HFFc6 (cell line): ENCODE measurements around the gene HES3. TPM values are rescaled to one million over a fixed set of nuclear protein-coding genes. Genes with fewer than 3 reads are reported as not detected.

ENCODE experiments used
- DNase-seq: peaks from one replicate; pipeline ENCODE4 v3.0.0-alpha.2; 2018
- H3K27ac Mint-ChIP-seq: 2 replicates; pipeline ENCODE4 v1.8.0; 2020; ENCODE audit warnings: mild to moderate bottlenecking, mixed read lengths
- H3K27me3 Mint-ChIP-seq: 2 replicates; pipeline ENCODE4 v1.8.0; 2021; ENCODE audit warnings: mild to moderate bottlenecking, moderate library complexity, mixed read lengths; ENCODE audit not compliant: insufficient read depth
- H3K36me3 Mint-ChIP-seq: 2 replicates; pipeline ENCODE4 v1.8.0; 2021; ENCODE audit warnings: low read depth, mixed read lengths
- H3K4me1 Mint-ChIP-seq: 2 replicates; pipeline ENCODE4 v1.8.0; 2020; ENCODE audit warnings: low read depth, mixed read lengths
- H3K4me3 Mint-ChIP-seq: 2 replicates; pipeline ENCODE4 v1.8.0; 2020; ENCODE audit warnings: mild to moderate bottlenecking, moderate library complexity, mixed read lengths
- H3K9me3 Mint-ChIP-seq: 2 replicates; pipeline ENCODE4 v1.8.0; 2020; ENCODE audit warnings: mild to moderate bottlenecking, mixed read lengths
- CTCF ChIP-seq: fragments of 200-600 bp; sonication (generic); IDR thresholded peaks from 2 replicates; pipeline ENCODE4 v1.5.0; 2021; ENCODE audit warnings: antibody characterized with exemption, mild to moderate bottlenecking
- total RNA-seq, 6 experiments: library from RNA; stranded (reverse); fragmentation: NEBNext Ultra II Directional; extraction: Animal tissue kit (Norgen Biotek cat#: 25700); gene quantifications; 2 replicates in 1 of 6; 3 replicates in 5 of 6; pipeline ENCODE4 v1.2.3, GENCODE V29; 2021

HES3 gene
- total RNA-seq, 6 experiments from 2014 or later: not detected

GRCh38 chr1:6202256-6202655, 41.7 kb upstream of the HES3 start:
- no peak for TF ChIP-seq CTCF

DNA sequence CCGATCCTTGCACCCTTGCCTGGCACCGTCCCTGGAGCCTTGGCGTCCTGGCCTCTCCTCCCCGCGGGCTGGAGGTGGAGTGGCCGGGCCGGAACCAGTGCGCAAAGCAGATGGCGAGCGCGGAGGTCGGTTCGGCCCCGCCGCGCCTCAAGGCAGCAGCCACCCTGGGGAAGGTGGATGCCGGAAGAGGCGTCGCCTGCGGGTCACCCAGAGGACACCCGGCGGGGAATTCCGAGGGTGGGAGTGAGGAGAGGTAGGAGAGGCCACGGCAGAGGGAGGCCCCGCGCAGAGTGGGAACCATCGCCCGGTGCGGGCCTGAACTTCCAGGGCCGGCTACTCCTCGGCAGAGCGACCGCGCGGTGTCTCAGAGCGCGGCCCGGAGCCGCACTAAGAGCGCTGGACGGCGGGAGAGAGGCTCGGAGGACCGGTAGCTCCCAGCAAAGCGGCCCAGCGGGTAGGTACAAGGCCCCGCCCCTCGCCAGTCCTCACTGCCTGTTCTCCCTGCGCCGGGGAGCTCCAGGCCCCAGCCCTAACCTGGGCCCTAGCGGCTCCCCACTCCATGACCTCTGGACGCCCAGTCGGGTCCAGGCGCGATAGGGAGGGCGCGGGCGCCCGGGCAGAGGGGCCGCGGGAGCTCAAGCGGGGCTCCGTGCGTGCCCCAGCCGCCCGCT, 38.0 kb upstream of the HES3 start, which contains the start of gene RNF207:
TSS of gene RNF207 (plus strand) at position 271 of the 671 bp plus-strand sequence. CDS start 417 bp downstream, outside the sequence.
- Mint-ChIP-seq H3K27ac (no peak within 1 kb of the TSS), H3K4me1 (no peaks in the 10 kb centered on the region), H3K9me3 (no peaks in the 10 kb centered on the region), H3K4me3 (peak within 1 kb of the TSS; percentile 56), H3K36me3 (no peaks in the 10 kb centered on the region), H3K27me3 (peaks cover 4% of the 10 kb centered on the region)
- TF ChIP-seq CTCF: no peak
- peak; percentile 48 for DNase-seq

More at GRCh38 chr1:6202256-6202655, 41.7 kb upstream of the HES3 start:
- Mint-ChIP-seq H3K36me3 (peaks cover 16% of the 10 kb centered on the region), H3K4me1 (peaks cover 28% of the 10 kb centered on the region), H3K4me3 (no peak overlapping the region), H3K27me3 (peaks cover 4% of the 10 kb centered on the region), H3K27ac (no peak overlapping the region), H3K9me3 (no peaks in the 10 kb centered on the region)
- DNase-seq: no peak

GRCh38 chr1:6206520-6206855, 37.5 kb upstream of the HES3 start:
- no peak for DNase-seq
- Mint-ChIP-seq H3K27ac (no peak overlapping the region), H3K36me3 (no peaks in the 10 kb centered on the region), H3K27me3 (peaks cover 2% of the 10 kb centered on the region), H3K4me3 (peak overlapping the region; percentile 46), H3K9me3 (no peaks in the 10 kb centered on the region), H3K4me1 (no peaks in the 10 kb centered on the region)
- no peak for TF ChIP-seq CTCF

DNA sequence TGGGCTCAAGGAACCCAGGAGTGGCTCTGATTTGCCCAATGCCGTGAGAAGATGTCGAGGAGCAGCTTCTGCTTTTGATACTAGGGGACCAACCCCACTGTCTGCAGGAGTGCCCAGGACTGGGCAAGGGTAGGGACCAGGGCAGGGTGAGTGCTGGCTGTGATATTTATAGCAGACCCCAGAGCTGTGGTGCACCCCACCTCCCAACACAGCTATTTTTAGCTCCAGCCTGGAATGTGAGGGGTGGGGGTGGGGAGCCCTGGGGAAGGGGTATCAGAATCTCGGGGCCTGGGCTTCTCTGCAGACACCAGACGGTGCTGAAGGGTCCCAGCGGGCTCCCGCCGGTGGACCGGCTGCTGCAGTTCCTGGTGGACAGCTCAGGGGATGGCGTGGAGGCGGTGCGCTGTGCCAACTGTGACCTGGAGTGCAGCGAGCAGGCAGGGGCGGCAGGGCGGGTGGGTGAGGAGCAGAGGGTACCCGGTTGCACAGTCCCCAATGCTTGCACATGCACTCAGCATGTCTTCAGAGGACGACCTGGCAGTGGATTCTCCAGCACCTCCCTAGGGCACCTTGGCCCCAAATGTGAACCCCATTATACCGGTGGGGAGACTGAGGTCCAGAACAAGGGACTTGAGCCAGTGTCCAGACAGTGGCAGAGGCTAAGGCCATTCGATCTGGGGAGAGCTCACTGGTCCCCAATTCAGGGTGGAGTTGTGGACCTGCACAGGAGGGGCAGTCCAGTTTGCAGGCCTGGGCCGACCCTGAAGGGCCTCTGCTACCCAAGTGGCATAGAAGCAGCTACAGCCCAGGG, 36.7 kb upstream of the HES3 start:
- Mint-ChIP-seq H3K27ac (no peak overlapping the region), H3K4me1 (no peaks in the 10 kb centered on the region), H3K9me3 (no peaks in the 10 kb centered on the region), H3K36me3 (no peaks in the 10 kb centered on the region), H3K27me3 (peaks cover 1% of the 10 kb centered on the region; the same call in 1 of the 2 replicates), H3K4me3 (peak overlapping the region; percentile 46)
- DNase-seq: no peak
- TF ChIP-seq CTCF: no peak

DNA sequence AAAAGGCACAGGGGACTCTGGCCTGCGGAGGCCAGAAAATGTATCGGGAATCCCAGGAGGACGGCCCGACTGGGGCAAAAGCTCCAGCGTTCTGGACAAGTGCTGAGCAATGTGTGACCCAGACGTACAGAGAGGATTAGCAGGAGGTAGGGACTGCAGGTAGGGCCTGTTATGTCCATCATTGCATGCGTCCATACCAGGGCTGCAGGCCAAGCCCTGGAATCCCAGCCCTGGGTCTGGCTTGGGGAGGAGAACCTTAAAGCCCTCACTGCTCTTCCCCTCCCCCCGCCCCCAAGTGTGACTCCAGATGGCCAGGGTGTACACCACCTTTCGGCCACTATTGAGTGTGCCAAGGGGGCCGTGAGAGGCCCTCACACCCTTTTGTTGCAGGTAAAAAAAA, 36.1 kb upstream of the HES3 start:
- H3K4me1 Mint-ChIP-seq: no peaks in the 10 kb centered on the region
- H3K4me3 Mint-ChIP-seq: no peak overlapping the region
- DNase-seq: no peak
- no peaks in the 10 kb centered on the region for H3K36me3 Mint-ChIP-seq
- TF ChIP-seq CTCF: no peak
- H3K27me3 Mint-ChIP-seq: peaks cover 1% of the 10 kb centered on the region; the same call in 1 of the 2 replicates
- H3K27ac Mint-ChIP-seq: no peak overlapping the region
- H3K9me3 Mint-ChIP-seq: no peaks in the 10 kb centered on the region
